HG02642 (cell line): Measurements from ENCODE around the gene SLC25A45.
"Not testable (repeated sequence)": the region's sequence is repeated elsewhere in the genome, so short reads cannot be mapped to it uniquely, and the experiment has no call there.

Source experiments
- ATAC-seq: cut with Tn5 transposase; IDR thresholded peaks from one replicate; pipeline ENCODE4 v1.9.1; 2021; ENCODE audit warnings: mild to moderate bottlenecking; ENCODE audit not compliant: unreplicated experiment, poor library complexity

SLC25A45 gene

DNA sequence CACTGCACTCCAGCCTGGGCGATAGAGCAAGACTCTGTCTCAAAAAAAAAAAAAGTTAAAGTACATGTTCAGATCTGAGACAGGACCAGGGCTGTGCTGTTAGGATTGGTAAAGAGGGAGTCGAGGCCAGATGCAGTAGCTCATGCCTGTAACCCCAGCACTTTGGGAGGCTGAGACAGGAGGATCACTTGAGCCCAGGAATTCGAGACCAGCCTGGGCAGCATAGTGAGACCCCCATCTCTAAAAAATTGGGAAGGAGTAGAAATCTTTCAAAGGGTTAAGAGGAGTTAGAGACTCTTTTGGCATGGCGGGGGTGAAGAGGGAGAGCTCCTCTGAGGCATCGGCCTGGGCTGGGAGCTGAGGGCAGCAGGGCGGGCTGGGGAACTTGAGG lies 11.8 kb downstream of the SLC25A45 start:
- ATAC-seq = no peak

- ATAC-seq = no peak
These were observed 16.1 kb downstream of the SLC25A45 start for GRCh38 chr11:65366340-65366773.

DNA sequence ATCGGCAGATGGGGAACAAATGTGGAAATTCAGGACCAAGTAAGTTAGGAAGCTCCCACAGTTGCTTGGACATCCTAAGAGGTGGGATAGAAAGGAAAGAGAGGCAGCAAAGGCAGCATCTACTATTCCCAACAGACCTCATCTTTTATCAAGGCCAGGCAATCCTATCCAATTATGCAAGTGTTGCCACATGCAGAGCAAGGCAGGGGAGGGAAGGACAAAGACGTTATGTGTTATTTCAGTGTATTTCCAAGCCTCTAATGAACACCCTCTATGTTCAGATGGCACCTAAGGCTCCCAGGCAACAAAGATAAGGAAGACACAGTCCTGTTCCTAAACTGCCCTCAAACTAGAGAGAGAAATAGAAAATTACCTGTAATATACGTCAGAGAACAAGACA lies 18.7 kb downstream of the SLC25A45 start:
- no peak for ATAC-seq

- ATAC-seq = no peak
These were observed 19.5 kb downstream of the SLC25A45 start for GRCh38 chr11:65362966-65363365.

DNA sequence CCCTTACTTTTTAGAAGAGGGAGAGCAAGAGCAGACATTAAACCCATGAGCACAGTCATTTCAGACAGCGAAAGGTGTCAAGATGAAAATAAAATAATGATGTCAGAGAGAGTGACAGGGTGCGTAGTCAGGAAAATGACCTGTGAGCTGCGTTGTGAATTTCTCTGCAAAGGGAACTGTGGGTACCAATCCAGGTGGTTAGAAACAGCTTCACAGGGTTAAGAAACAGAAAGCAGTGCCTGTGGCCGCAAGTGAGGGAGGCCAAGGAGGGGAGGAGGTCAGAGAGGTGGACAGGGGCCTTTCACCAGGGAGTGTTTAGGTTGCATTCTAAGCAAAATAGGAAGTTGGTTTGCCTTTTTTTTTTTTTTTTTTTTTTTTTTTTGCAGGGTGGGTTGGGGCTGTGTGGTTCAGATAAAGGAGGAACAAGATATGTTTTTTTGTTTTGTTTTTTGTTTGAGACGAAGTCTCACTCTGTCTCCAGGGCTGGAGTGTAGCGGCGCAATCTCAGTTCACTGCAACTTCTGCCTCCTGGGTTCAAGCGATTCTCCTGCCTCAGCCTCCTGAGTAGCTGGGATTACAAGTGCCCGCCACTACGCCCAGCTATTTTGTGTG lies 20.0 kb downstream of the SLC25A45 start:
- ATAC-seq = no peak

DNA sequence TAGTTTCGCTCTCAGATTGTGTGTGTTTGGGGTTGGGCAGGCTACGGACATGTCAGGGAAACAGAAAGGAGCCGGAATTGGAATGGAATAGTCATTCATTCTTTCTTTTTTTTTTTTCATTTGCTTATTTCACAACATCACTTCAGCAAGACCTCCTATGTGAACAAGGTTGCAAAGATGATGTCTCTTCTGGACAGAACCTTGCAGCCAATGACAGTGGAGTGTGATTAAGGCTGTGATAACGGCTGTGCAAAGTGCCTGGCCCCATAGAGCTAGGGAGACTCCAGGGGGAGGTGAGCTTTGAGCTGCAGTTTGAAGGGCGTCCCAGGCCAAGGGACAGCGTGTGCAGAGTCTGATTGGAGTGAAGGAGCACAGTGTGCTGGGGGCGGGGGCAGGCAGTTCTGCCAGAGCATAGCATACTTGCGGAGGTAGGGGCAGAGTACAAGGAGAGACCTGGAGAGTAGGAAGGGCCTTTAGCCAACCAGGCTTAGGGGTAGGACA lies 24.5 kb downstream of the SLC25A45 start:
- ATAC-seq = no peak

- ATAC-seq = no peak
These were observed 26.0 kb downstream of the SLC25A45 start for GRCh38 chr11:65356394-65356972.

DNA sequence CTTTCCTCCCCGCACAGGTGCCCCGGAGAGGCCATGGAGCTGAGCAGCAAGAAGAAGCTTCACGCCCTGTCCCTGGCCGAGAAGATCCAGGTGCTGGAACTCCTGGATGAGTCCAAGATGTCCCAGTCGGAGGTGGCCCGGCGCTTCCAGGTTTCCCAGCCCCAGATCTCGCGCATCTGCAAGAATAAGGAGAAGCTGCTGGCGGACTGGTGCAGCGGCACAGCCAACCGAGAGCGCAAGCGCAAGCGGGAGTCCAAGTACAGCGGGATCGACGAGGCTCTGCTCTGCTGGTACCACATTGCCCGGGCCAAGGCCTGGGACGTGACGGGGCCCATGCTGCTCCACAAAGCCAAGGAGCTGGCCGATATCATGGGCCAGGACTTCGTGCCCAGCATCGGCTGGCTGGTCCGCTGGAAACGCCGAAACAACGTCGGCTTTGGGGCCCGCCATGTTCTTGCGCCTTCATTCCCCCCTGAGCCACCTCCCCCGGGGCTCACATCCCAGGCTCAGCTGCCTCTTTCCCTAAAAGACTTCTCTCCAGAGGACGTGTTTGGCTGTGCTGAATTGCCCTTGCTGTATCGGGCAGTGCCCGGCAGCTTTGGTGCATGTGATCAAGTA lies 26.6 kb downstream of the SLC25A45 start:
- no peak for ATAC-seq

DNA sequence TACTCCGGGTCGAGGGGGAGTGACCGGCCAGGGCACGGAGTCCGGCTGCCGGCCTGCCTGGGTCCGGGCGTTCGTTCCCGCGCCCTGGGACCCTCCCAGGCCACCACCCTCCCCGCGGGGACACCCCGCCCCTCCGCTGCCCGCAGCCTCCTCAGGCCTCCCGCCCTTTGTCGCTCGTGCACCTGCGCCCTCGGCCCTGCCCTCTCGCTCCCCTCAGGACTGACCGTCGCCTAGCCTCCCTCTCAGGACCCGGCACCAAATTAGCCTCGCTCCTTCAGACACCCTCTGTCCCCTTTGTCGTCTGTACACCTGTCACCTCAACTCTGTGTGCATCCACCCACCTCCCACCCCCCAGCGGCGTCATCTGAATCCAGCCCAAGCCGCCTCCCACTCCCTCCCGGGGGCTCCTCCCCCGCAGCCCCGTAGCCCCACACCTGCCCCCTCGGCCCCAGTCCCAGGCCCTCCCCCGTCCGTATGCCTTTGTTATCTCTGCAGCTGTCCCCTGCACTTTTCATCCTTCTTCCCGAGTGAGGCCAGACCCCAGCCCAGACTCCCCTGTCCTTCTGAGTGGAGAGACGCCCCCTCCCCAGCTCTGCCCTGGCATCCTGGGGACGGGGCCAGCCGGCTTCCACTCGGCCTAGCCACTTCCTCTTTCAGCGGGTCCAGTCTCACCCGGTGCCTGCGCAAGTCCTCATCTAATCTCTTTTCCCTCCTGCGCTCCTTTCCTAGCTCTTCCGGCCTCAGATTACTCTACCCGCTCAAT lies 27.3 kb downstream of the SLC25A45 start:
- ATAC-seq = peak; percentile 31

DNA sequence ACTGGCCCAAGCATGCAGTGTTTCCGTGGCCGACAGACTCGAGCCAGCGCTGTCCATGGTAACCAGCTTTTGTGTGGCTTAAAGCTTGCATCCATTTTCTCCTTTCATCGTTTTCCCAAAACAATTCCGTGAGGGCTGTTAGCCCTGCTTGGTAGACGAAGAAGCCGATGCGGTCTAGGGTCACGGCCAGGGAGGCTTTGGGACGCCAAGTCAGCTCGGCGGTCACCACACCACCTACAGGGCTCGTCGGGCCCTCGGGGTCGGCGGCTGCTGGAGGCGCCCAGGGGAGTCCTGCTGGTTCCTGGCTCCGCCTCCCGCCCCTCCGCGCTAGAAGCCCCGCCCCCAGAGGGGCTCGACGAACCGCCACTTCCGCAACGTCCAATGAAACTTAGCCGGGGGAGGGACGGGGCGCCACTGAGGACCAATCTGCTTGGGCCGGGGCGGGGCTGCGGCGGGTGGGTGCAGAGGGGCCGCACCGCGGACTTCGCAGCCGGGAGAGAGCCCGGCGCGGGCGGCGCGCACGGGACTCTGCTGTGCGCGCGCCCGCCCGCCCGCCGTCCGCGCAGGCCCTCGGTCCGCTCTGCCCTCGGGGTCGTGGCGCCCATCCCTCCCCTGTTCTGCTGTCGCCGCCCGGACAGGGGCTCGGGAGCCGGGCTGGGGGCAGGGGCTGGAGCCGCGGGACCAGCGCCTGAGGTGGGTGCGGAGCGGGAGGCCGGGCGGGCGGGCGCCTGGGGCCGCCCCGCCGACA lies 28.0 kb downstream of the SLC25A45 start, which contains the start of gene TIGD3:
Gene TIGD3 (plus strand): TSS at position 487 of the 748 bp plus-strand sequence. CDS start 1,058 bp downstream, outside the sequence.
- peak; percentile 85 for ATAC-seq

DNA sequence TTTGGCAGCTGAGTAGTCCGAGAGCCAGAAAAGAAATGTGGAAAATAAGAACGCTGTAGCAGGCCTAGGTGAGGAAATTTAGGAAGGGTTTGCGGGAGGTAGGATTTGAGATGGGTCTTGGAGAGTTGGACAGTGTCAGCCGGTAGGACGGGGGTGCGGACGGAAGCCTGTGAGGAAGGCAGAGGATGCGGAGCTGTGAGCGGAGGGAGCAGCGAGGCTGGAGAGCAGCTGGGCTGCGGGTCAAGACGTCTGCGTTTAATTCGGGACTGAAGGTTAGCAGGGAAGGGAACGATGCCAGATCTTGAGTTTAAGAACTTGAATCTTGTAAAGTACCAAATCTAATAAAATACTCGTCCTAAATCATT lies 28.6 kb downstream of the SLC25A45 start:
- ATAC-seq = no peak

DNA sequence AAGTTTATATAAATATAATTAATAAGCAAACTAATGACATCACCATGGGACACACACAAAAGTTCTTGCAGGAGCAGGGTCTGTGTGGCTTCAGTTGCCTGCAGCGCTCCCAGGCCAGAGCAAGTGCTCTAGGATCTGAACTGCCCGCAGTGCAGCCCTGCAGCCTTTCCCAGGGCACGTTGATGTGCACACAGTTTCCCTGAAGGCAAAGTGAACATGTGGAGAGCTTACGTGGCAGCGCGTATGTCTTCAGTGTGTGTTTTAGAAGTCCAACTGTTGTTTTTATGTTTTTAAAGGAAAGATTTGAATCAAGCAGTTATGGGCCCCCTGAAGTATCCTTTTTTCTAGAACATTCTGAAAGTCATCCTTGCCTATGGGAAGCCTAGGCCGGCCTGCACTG lies 29.1 kb downstream of the SLC25A45 start:
- no peak for ATAC-seq

- ATAC-seq = no peak
These were observed 29.7 kb downstream of the SLC25A45 start for GRCh38 chr11:65352783-65353182.

DNA sequence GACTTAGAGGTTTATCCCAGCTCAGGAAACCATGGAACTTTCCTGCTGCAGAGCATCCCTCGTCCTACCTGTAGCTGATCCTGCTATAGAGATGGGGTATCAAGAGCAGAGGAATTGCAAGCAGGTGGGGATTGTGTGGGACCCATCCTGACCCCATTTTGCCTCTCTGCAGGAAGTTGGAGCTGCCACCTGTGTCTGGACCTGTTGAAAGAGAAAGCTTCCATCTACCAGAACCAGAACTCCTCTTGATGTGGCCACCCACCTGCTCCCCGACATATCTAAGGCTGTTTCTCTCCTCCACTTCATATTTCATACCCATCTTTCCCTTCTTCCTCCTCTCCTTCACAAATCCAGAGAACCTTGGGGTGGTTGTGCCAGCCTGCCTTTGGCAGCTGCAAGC lies 30.9 kb downstream of the SLC25A45 start:
- ATAC-seq = no peak

DNA sequence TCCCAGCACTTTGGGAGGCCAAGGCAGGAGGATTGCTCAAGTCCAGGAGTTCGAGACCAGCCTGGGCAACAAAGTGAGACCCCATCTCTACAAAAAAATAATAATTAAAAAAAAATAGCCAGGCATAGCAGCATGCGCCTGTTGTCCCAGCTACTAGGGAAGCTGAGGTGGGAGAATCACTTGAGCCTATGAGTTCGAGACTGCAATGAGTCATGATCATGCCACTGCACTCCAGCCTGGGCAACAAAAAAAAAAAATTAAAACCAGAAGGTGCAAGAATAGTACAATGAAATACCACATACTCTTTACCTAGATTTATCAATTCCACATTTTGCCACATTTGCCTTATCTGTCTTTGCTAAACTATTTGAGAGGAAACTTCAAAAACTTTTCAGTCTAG lies 40.6 kb downstream of the SLC25A45 start:
- ATAC-seq = no peak

GRCh38 chr11:65340226-65340625 lies 42.2 kb downstream of the SLC25A45 start:
- ATAC-seq = no peak

- ATAC-seq = no peak
These were observed 43.8 kb downstream of the SLC25A45 start for GRCh38 chr11:65338676-65339075.

DNA sequence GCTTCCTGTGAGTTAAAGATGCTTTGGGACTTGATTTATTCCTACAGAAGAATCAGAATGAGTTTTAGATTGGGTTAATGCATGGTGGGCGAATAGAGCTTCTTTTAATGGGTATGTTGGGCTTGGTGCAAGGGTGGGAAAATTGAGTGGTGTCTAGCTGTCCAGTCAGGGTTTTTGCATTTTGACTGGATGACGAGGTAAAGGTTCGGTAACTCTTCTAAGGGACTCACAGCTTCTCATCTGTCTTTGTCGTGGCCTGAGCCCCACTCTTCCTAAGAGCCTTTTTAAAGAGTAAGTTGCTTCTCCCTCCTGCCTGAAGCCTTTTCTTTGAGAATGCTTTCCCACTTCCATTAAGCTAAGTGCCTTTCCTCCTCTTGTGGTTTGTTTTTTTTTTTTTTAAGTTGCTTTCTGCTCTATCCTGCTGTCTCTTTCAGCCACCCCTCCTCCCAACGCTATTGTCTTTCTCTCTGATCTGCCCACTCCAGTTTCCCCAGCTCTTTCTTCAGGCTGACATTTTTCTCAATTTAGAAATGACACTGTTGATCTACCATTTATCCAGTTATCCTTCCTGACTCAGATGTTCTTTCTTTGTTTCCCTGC lies 47.6 kb downstream of the SLC25A45 start:
- no peak for ATAC-seq

GRCh38 chr11:65332591-65332990 lies 49.9 kb downstream of the SLC25A45 start:
- ATAC-seq = not testable (repeated sequence)

DNA sequence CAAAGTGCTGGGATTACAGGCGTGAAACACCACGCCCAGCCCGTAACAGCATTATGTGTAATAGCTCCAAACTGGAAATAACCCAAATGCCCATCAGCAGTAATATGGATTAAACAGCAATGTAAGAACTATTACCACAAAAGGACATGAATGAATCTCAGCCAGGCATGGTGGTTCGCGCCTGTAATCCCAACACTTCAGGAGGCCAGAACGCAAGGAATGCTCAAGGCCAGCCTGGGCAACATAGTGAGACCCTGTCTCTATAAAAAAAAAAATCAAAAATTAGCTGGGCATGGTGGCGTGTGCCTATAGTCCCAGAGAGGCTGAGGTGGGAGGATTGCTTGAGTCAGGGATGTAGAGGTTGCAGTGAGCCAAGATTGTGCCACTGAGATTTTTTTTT lies 51.9 kb downstream of the SLC25A45 start:
- ATAC-seq = no peak
